Naive thymus-derived CD4-positive, alpha-beta T cell (primary cell): ENCODE results near the gene AGTPBP1. TPM values are rescaled to one million over a fixed set of nuclear protein-coding genes. Genes with fewer than 3 reads are reported as not detected.
A peak's percentile ranks its signal among the peaks of the same experiment; 100 is the strongest.
"Not testable (repeated sequence)": the region's sequence is repeated elsewhere in the genome, so short reads cannot be mapped to it uniquely, and the experiment has no call there.

ENCODE experiments used
- ATAC-seq: fragments of 150-1000 bp; cut with Tn5 transposase; 2 replicates; pipeline ENCODE4 v1.10.0; 2021; ENCODE audit warnings: mild to moderate bottlenecking, moderate library complexity
- CTCF ChIA-PET: fragments of 350-600 bp; sonication (Branson Sonifier 250); formaldehyde crosslinking; loops from one replicate; lab custom pipeline; 2021; ENCODE audit warnings: antibody characterized with exemption; lab: Charles Lee
- POLR2A ChIA-PET: fragments of 350-600 bp; sonication (Branson Sonifier 250); formaldehyde crosslinking; loops from one replicate; lab custom pipeline; 2021; ENCODE audit warnings: antibody characterized with exemption, inconsistent platforms; lab: Charles Lee
- DNase-seq, 9 donors: peaks; one replicate each; pipeline versions ENCODE4 v3.0.0 to v3.0.0-alpha.2; 2020 to 2022; ENCODE audit warnings: mixed read lengths in 1 of 9
- H3K27ac ChIP-seq: one replicate; pipeline ENCODE4 v1.7.0; 2013; ENCODE audit warnings: mild to moderate bottlenecking, low read depth, low read length, moderate library complexity
- H3K27me3 ChIP-seq, 2 donors: one replicate each; pipeline ENCODE4 v1.7.0; 2013; ENCODE audit warnings: low read length in 2 of 2, mild to moderate bottlenecking in 2 of 2, moderate library complexity in 2 of 2; ENCODE audit not compliant: control insufficient read depth in 2 of 2, insufficient read depth in 2 of 2
- H3K36me3 ChIP-seq, 3 experiments: 1 replicate in 2 of 3; 2 replicates in 1 of 3; pipeline ENCODE4 v1.7.0; 2013; ENCODE audit warnings: low read length in 3 of 3, mild to moderate bottlenecking in 3 of 3, moderate library complexity in 1 of 3; ENCODE audit not compliant: insufficient read depth in 3 of 3, control insufficient read depth in 2 of 3
- H3K4me1 ChIP-seq, 2 donors: one replicate each; pipeline ENCODE4 v1.7.0; 2013; ENCODE audit warnings: low read length in 2 of 2, mild to moderate bottlenecking in 2 of 2, moderate library complexity in 1 of 2; ENCODE audit not compliant: control insufficient read depth in 2 of 2, insufficient read depth in 2 of 2
- H3K4me3 ChIP-seq: 2 replicates; pipeline ENCODE4 v1.7.0; 2013; ENCODE audit warnings: mild to moderate bottlenecking, low read length
- H3K9me3 ChIP-seq, 3 experiments: 1 replicate in 2 of 3; 2 replicates in 1 of 3; pipeline ENCODE4 v1.7.0; 2013; ENCODE audit warnings: low read length in 3 of 3; ENCODE audit not compliant: control insufficient read depth in 2 of 3
- H3K27ac Mint-ChIP-seq, 9 donors: one replicate each; pipeline ENCODE4 v1.8.0; 2020 to 2022; ENCODE audit warnings: mixed read lengths in 9 of 9, mild to moderate bottlenecking in 8 of 9, moderate library complexity in 5 of 9, inconsistent platforms in 2 of 9
- H3K27me3 Mint-ChIP-seq, 5 donors: one replicate each; pipeline ENCODE4 v1.8.0; 2021 to 2022; ENCODE audit warnings: mixed read lengths in 5 of 5, mild to moderate bottlenecking in 1 of 5
- H3K36me3 Mint-ChIP-seq, 5 donors: one replicate each; pipeline ENCODE4 v1.8.0; 2020 to 2022; ENCODE audit warnings: mixed read lengths in 5 of 5, mild to moderate bottlenecking in 3 of 5, inconsistent platforms in 1 of 5
- H3K4me1 Mint-ChIP-seq, 7 donors: one replicate each; pipeline ENCODE4 v1.8.0; 2020 to 2022; ENCODE audit warnings: mixed read lengths in 7 of 7, mild to moderate bottlenecking in 3 of 7, inconsistent platforms in 1 of 7
- H3K4me3 Mint-ChIP-seq, 10 donors: one replicate each; pipeline ENCODE4 v1.8.0; 2020 to 2022; ENCODE audit warnings: mild to moderate bottlenecking in 10 of 10, mixed read lengths in 10 of 10, moderate library complexity in 6 of 10, inconsistent platforms in 2 of 10
- H3K9me3 Mint-ChIP-seq, 11 donors: one replicate each; pipeline ENCODE4 v1.8.0; 2020 to 2022; ENCODE audit warnings: mixed read lengths in 11 of 11, mild to moderate bottlenecking in 4 of 11, inconsistent platforms in 1 of 11, moderate library complexity in 1 of 11
- intact Hi-C, 2 donors: fragments of 100-400 bp; cut with micrococcal nuclease; formaldehyde crosslinking; loops; one replicate each; pipeline ENCODE4 v1.15.1; 2023
- polyA plus RNA-seq, 2 donors: library from polyadenylated mRNA; unstranded; fragments of 300-500 nt; fragmentation: Illumina TruSeq; gene quantifications; one replicate each; pipeline ENCODE4 v1.2.3, GENCODE V29; 2021
- total RNA-seq, 6 experiments: library from RNA in 5 of 6; stranded (reverse) in 5 of 6; gene quantifications; 1 replicate in 5 of 6; 2 replicates in 1 of 6; pipeline ENCODE4 v1.2.3 and lab custom pipeline; 2021 to 2026

The AGTPBP1 gene, protein sequence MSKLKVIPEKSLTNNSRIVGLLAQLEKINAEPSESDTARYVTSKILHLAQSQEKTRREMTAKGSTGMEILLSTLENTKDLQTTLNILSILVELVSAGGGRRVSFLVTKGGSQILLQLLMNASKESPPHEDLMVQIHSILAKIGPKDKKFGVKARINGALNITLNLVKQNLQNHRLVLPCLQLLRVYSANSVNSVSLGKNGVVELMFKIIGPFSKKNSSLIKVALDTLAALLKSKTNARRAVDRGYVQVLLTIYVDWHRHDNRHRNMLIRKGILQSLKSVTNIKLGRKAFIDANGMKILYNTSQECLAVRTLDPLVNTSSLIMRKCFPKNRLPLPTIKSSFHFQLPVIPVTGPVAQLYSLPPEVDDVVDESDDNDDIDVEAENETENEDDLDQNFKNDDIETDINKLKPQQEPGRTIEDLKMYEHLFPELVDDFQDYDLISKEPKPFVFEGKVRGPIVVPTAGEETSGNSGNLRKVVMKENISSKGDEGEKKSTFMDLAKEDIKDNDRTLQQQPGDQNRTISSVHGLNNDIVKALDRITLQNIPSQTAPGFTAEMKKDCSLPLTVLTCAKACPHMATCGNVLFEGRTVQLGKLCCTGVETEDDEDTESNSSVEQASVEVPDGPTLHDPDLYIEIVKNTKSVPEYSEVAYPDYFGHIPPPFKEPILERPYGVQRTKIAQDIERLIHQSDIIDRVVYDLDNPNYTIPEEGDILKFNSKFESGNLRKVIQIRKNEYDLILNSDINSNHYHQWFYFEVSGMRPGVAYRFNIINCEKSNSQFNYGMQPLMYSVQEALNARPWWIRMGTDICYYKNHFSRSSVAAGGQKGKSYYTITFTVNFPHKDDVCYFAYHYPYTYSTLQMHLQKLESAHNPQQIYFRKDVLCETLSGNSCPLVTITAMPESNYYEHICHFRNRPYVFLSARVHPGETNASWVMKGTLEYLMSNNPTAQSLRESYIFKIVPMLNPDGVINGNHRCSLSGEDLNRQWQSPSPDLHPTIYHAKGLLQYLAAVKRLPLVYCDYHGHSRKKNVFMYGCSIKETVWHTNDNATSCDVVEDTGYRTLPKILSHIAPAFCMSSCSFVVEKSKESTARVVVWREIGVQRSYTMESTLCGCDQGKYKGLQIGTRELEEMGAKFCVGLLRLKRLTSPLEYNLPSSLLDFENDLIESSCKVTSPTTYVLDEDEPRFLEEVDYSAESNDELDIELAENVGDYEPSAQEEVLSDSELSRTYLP
- total RNA-seq: 10 to 100 TPM; 31.9 to 85.7 (median 59.6) TPM
- polyA plus RNA-seq: 10 to 100 TPM; 28.2 to 28.5 TPM
- total RNA-seq (lab: John Stamatoyannopoulos, UW): 102 reads per million, percentile 85 among the genes with 10 or more reads in this experiment

DNA sequence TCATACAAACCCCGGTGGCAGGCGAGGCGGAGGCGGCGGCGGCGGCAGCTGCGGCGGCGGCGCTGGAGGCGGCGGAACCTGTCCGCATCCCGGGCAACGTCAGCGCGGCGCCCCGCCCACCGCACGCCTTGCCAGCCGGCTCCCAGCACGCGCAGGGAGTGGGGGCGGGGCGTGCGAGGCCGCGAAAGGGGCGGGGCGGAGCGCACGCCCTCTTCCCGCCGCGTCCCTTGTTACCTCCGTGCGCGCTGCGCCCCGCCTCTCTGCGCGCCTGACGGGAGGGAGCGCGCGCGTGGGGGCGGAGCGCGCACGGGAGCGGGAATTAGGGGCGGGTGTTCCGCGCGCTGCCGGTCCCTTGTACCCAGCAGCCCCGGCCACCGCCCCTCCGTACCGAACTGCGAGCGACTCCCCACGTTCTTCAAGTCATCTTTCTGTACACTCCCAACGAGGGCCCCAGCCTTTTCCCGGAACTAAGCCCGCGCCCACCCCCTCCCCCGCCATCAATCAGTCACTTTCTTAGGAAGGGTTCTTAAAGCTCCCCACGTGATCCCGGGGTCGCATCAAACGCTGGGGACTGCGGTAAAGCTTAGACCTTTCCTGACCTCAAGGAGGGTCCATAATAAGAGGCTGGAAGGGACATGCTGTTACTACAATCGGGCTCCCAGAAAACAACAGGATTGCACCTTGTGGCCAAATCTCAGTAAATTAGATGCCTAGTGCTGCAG lies at the start of gene AGTPBP1:
Gene AGTPBP1, minus strand, starts transcription at position 80 of the 722 bp plus-strand sequence. CDS start 29,421 bp downstream, outside the sequence.
- Histone ChIP-seq H3K4me3 (peak within 1 kb of the TSS; percentile 88), H3K36me3 (no peaks in the 10 kb centered on the region), H3K27ac (peak within 1 kb of the TSS; percentile 93), H3K4me1 (peaks cover 0 to 14% of the 10 kb centered on the region in 2 donors), H3K9me3 (no peaks in the 10 kb centered on the region), H3K27me3 (no peaks in the 10 kb centered on the region)
- peak within 1 kb of the TSS; percentile 91 to 99 (median 95) for H3K27ac Mint-ChIP-seq
- peaks cover 14 to 48% (median 33%) of the 10 kb centered on the region in 7 donors for H3K4me1 Mint-ChIP-seq
- DNase-seq (peak; percentile 95 to 99 (median 97)), ATAC-seq (peak; percentile 93)
- H3K9me3 Mint-ChIP-seq: no peaks in the 10 kb centered on the region
- H3K4me3 Mint-ChIP-seq: peak within 1 kb of the TSS; percentile 90 to 99 (median 95)
- no peaks in the 10 kb centered on the region for H3K36me3 Mint-ChIP-seq
- H3K27me3 Mint-ChIP-seq: peaks cover 0 to 18% (median 0%) of the 10 kb centered on the region in 5 donors
- ChIA-PET POLR2A (interaction anchor here (0.6 to 4.3 kb wide), 7 partner anchors 13 to 541 kb away, joined by 3 to 41 read pairs (median 3); partner anchors contain the start of genes ISCA1 and NAA35), CTCF (interaction anchor here (2.2 to 2.4 kb wide), 2 partner anchors 19 to 43 kb away, joined by 6 to 7 read pairs; no protein-coding TSS in a partner anchor)
- intact Hi-C loops: loop anchor here (1.0 to 5.0 kb wide), 16 partner anchors 19 to 1925 kb away; partner anchors contain the start of genes ISCA1 (in 2 of the 2), KIF27 (in 2 of the 2), GKAP1 (in 1 of the 2) and HNRNPK (in 1 of the 2)

DNA sequence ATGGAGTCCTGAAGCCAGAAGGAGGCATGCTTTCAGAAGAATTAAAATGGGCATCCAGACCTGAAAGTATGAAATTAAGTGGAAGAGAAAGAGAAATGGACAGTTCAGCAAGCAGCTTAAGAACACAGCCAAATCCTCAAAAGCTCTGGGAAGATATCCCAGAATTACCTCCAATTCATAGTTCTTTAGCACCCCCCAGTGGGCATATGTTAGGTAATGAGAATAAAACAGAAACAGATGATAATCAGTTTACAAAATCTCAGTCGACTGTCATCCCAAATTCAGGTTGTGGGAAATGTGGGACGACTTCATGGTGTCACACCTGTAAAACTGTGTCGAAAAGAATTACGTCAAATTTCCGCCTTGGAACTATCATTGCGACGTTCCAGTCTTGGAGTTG lies 44.4 kb upstream of the AGTPBP1 start:
- H3K4me1 Mint-ChIP-seq, H3K27ac Mint-ChIP-seq, H3K27ac ChIP-seq, H3K4me1 ChIP-seq, POLR2A ChIA-PET, H3K4me3 ChIP-seq, H3K27me3 Mint-ChIP-seq, H3K27me3 ChIP-seq, H3K36me3 ChIP-seq, H3K36me3 Mint-ChIP-seq, H3K4me3 Mint-ChIP-seq, H3K9me3 ChIP-seq, H3K9me3 Mint-ChIP-seq: not testable (repeated sequence)
- CTCF ChIA-PET: interaction anchor here (1.3 kb wide), 1 partner anchor 88 kb away, joined by 6 read pairs; no protein-coding TSS in a partner anchor
- DNase-seq (peak in 3 of 9 donors; percentile 9 to 13 (median 10)), ATAC-seq (peak; percentile 40)
- intact Hi-C loops: loop anchor here in 1 of 2 donors (1.0 kb wide), 1 partner anchor 88 kb away; no protein-coding TSS in a partner anchor

DNA sequence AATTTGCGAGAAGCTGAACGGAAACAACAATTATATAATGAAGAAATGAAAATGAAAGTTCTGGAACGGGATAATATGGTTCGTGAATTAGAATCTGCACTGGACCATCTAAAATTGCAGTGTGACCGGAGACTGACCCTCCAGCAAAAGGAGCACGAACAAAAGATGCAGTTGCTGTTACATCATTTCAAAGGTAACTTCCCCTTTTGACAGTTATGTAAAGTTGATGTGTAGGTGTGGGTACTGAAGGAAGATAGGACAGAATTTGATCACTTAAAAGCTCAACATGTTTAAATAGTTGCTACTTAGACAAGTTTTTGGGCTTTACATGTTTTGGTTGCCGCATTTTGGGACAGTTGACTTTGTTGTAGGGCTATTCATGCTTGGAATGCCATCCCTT lies 32.1 kb upstream of the AGTPBP1 start:
- H3K4me3 ChIP-seq, CTCF ChIA-PET, ATAC-seq: not testable (repeated sequence)

DNA sequence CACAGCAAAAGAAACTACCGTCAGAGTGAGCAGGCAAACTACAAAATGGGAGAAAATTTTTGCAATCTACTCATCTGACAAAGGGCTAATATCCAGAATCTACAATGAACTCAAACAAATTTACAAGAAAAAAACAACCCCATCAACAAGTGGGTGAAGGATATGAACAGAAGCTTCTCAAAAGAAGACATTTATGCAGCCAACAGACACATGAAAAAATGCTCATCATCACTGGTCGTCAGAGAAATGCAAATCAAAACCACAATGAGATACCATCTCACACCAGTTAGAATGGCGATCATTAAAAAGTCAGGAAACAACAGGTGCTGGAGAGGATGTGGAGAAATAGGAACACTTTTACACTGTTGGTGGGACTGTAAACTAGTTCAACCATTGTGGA lies 20.0 kb upstream of the AGTPBP1 start:
- H3K27me3 ChIP-seq, intact Hi-C loops, H3K36me3 Mint-ChIP-seq, H3K4me1 Mint-ChIP-seq, H3K36me3 ChIP-seq, H3K4me1 ChIP-seq, H3K4me3 ChIP-seq, DNase-seq, H3K27ac ChIP-seq, ATAC-seq, H3K9me3 Mint-ChIP-seq, H3K9me3 ChIP-seq, H3K27ac Mint-ChIP-seq, H3K27me3 Mint-ChIP-seq, POLR2A ChIA-PET, H3K4me3 Mint-ChIP-seq, CTCF ChIA-PET: not testable (repeated sequence)

More for the DNA sequence above, 32.1 kb upstream of the AGTPBP1 start:
- H3K27ac ChIP-seq, POLR2A ChIA-PET, H3K27me3 ChIP-seq, H3K9me3 ChIP-seq, H3K4me1 ChIP-seq, H3K36me3 ChIP-seq, H3K9me3 Mint-ChIP-seq, H3K36me3 Mint-ChIP-seq, H3K27me3 Mint-ChIP-seq, H3K4me1 Mint-ChIP-seq, H3K27ac Mint-ChIP-seq, DNase-seq, H3K4me3 Mint-ChIP-seq, intact Hi-C loops: not testable (repeated sequence)

DNA sequence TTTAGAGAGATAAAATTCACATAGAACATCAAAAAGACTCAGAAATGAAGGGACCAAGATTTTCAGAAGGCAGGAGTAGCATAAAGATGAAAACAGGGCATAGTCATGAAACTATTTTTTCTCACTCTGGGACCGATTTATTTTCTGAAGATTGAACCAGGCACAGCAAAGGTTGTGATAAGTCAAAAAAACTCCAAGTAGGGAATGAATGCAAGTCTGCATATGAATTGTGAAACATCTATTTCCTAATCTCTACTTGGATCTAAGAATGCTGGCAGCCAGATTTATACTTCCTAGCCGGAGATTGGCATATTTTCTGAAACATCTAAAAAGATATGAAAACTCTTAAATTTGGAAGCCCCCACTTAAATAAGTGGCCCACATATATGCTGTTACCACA lies 16.0 kb upstream of the AGTPBP1 start:
- CTCF ChIA-PET, H3K36me3 Mint-ChIP-seq, intact Hi-C loops, H3K4me3 Mint-ChIP-seq, H3K4me3 ChIP-seq, H3K4me1 ChIP-seq, H3K4me1 Mint-ChIP-seq, POLR2A ChIA-PET, H3K27me3 ChIP-seq, H3K27me3 Mint-ChIP-seq, H3K27ac ChIP-seq, DNase-seq, H3K27ac Mint-ChIP-seq, H3K9me3 Mint-ChIP-seq, H3K9me3 ChIP-seq, ATAC-seq, H3K36me3 ChIP-seq: not testable (repeated sequence)
